Measurements from ENCODE around the gene MIS12. TPM values are rescaled to one million over a fixed set of nuclear protein-coding genes. Genes with fewer than 3 reads are reported as not detected.

The MIS12 gene
- total RNA-seq, 1 experiment from 2014 or later = 18.7 TPM

DNA sequence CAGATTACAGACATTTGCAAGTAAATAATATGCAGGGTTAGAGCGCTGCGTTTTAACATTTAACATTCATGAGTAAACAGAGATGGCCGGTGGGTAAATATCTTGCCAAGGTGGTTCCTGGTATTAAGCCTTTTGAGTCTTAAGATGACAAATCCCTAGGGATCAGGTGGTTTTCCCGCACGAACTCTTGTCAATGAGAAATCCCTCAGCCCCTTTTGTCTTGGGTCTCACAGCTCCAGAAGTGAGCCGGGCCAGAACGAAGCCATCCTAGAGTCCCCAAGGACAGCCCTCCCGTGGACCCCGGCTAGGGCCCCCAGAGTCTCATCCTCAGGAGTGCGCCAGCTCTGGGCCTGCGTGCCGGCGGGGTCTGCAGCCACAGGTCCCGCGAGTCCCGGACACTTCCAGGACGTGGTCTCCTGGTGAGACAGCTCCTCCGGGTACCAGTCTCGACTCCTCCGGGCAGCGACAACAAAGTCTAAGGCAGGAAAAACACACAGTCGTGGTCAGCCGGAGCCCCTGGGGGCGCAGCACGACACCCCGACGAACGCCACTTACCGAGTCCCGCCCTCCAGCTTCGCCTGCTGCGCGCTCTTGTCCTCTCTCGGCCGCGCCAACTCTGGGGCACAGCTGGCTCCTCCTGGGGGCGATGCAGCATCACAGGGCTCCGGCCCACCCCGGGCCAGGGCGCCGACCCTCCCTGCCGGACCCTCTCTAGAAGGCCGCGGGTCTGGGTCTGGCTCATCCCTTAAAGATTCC lies 13.3 kb downstream of the MIS12 start:
- DNase-seq (ENCODE audit: low read depth) = no peak

DNA sequence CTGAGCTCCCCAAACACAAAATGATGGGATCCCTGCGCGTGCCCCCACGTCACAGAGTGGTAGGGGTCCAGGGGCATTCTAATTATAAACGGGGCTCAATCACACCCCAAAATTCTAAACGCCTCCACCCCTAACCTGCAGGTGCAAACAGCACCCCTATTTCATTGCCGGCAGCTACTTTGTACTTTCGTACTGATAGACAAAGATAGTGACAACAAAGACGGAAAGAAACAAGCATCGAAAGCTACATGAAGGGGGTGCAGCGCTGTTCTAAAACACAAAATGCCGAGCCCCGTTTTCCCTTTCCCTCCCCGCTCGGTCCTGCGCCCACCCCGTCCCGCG lies 13.9 kb downstream of the MIS12 start:
- no peak for DNase-seq (ENCODE audit: low read depth)

DNA sequence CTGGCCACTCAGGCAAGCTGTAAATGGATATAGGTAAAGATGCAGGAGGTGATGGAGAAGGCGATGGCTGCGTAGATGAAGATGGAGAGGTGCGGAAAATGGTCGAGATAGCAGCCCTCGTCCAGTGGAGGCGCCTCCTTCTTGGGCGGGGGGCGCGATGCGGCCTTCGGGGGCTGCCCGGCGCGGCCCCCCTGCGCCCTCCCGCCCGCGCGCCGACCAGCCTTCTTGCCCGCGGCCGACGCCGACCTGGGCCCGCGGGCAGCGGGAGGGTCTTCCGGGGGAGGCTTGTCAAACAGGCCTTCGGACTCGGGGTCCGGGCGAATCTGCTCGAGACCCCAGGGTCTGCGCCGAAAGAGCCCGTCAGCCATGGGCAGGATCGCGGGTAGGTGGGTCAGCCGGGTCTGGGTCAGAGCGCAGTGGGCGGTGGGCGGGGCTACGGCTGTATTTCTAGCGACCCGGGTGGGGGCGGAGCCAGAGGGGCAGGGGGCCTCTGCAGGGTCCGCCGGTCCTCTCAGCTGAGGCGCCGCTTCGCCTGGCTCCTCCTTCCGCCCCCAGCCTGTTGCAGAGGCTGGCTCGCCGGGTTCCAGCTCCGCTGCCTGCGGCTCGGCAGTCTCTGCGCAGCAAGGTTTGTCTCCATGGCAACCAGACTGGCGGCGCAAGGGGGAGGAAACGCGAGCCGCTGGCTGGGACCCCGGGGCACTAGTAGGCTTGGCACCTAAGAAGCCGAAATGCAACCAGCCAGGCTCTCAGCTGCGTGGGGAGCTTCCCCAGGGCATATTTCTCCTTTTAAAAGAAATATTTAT lies 14.4 kb downstream of the MIS12 start:
- no peak for DNase-seq (ENCODE audit: low read depth)

DNA sequence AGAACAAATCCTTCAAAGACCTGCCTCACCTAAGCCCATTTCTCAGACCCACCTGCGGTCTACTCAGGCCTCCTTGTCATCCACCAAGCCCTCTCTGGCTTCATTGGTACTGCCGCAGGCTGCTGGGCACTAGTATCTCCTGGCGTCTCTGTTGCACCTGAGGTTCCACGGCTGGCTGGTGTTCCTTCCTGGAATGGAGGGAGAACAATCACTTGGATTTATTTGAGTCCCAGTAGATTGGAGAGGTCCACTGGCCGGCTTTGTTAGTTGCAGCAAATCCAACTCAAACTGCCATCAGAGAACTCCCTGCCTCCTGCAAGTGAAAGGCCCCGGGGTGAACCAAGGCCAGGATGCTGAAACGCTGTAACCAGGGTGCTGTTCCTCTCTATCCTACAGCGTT lies 15.3 kb downstream of the MIS12 start:
- no peak for DNase-seq (ENCODE audit: low read depth)

DNA sequence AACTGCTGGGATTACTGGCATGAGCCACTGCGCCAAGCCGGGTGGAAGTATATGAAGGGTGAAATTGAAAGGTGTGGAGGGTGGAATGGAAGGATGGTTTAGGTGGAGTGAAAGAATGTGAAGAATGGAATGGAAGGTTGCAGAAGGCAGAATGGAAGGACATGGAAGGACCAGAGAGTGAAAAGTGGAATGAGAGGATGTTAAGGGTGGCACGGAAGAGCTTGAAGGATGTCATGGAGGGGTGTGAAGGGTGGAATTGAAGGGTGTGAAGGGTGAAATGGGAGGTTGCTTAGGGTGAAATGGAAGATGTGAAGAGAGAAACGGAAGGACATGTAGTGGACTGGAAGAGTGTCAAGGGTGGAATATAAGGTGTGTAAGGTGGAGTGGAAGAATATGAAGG lies 16.2 kb downstream of the MIS12 start:
- DNase-seq (ENCODE audit: low read depth) = no peak

DNA sequence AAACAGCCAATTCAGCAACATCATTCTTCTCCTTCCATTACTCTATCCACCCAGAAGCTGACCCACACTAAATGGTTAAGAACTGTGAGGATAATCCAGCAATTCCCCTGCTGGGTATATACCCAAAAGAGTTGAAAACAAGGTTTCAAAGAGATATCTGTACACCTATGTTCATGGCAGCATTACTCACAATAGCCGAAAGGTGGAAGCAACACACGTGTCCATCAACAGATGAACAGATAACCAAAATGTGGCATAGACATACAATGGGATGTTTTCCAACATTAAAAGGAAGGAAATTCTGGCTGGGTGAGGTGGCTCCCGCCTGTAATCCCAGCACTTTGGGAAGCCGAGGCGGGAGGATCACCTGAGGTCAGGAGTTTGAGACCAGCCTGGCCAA lies 19.9 kb downstream of the MIS12 start:
- no peak for DNase-seq (ENCODE audit: low read depth)

DNA sequence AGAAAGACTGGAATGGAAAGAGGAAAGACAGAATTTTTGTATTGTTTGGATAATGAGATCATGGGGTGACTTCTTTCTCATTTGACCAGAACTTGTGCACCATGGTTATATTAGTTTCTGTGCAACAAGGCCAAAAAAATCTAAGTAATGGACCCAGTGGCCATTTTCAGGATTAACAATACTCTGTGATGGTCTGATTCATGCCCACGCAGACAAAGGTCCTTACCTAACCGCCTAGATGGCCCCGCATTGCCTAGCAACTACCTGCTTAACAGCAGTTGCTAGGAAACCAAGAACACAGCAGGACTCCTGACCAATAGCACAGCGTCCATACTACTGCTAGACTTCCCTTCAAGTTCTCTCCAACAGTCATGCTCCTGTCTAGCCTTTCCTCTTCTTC lies 22.4 kb downstream of the MIS12 start:
- DNase-seq (ENCODE audit: low read depth) = peak; percentile 69

DNA sequence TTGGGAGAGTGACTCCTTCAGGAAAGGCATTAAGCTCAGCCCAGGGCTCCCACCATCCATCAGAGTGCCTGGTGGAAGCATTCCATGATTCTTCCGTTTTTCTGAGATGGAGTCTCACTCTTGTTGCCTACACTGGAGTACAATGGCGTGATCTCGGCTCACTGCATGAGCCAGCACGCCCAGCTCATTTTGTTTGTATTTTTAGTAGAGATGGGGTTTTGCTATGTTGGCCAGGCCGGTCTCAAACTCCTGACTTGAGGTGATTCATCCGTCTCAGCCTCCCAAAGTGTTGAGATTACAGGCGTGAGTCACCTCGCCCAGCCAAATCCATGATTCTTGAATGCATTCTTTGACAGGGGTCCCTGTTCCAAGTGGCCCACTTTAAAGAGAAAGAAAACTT lies 23.1 kb downstream of the MIS12 start:
- peak; percentile 87 for DNase-seq (ENCODE audit: low read depth)

DNA sequence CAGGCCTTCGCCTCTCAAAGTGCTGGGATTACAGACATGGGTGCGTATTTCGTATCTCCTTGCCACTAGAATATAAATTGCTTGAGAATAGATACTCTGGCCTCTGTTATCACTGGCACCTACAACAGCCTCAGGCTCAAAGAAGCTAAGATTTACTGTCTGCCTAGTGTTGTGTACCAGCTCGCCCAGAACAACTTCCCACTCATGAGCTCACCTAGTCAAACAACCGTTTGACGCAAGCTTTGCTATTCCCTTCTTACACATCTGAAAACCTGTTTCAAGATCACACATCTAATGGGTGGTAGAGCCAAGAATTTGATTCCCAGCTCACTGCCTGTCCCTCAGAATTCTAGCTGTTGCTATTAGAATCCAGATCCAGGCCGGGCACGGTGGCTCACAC lies 24.4 kb downstream of the MIS12 start:
- DNase-seq (ENCODE audit: low read depth) = no peak

DNA sequence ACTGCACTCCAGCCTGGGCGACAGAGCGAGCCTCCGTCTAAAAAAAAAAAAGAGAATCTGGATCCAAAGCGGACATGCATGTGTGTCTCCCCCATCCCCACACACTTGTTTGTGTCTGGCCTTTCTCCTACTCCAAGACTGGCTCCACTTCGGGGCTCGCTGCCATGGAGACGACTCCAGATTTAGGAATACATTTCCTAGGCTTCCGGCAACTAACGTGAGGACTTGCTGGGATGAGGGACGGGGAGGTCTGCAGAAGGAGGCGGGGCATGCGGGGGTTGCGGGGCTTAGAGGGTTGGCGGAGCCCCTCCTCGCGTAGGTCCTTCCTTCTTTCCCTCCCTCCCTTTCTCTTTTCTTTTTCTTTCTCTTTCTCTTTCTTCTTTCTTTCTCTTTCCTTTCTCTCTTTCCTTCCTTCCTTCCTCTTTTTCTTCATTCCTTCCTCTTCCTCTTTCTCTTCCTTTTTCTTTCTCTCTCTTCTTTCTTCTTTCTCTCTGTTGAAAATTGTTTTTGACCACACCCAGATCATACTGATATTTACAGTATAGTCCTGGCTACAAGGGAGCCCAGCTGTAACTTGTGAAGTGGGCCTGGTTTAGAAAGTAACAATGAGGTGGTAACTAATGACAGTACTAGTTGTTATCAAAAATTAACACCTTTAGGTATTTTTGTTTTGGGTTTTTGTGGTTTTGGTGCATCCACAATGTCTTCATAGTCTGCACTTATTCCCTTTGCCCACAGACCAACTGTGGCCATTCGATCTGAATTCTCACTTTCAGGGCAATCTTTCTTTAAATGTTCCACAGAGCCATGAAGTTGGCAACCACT lies 25.2 kb downstream of the MIS12 start:
- no peak for DNase-seq (ENCODE audit: low read depth)

DNA sequence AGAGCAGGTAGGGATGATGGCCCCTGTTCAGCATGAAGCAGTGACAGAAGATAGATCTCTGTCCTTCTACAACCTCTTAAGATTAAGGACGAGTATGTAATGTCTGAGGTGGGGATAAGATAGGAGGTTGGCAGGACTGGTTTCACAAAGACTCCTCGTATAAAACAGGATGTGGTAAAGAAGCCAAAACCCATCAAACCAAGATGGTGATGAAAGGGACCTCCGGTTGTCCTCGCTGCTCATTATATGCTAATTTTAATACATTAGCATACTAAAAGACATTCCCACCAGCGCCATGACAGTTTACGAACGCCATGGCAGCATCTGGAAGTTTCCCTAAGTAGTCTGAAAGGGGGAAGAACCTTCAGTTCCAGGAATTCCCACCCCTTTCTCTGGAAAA lies 27.3 kb downstream of the MIS12 start:
- no peak for DNase-seq (ENCODE audit: low read depth)

DNA sequence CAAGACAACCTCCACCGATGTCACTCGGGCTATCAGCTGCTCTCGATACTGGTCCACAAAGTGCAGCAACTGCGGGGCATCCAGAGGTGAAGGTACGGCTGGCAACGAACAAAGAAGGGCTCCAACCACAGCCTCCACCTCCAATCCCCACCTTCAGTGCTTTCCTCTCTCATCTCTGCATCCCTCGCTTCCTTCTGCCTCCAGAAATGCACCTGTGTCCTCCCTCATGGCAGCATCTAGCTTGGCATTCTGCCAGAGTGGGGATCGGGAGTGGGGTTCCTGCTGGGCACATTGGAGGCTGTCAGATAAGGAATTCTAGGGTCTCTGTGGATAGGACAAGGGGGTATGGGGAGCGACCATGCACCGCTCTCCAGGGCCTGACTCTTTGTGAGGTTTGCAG lies 28.6 kb downstream of the MIS12 start:
- DNase-seq (ENCODE audit: low read depth) = no peak

DNA sequence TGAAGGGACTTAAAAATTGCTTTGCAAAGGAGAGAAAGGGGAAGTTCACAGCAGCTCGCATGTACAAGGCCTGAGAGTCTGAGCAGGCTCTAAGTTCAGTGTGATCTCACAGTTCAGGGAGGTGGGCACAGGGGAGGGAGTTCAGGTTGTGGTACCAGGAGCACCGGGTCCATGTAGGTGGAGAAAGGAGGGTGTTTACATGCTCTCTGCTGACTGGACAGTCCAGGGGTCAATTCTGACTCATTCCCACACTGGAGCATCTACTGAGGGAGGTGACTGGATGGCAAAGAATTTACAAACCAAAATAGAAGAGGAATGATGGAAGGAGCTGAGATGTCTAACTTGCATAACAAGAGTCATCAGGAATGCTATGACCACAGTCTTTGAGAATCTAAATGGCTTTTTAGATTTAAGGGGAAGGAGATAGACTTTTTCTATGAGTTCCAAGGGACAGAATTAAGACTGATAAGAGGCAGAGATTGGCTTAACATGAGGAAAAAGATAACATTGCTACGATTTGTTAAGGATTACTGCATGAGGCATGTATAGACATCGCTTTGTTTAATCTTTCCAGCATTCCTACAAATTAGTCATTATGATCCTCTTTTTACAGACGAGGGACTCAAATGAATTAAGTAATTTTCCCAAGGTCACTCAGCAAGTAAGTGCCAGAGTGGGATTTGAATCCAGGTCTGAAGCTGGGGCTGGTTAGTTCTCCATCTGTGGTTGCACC lies 29.9 kb downstream of the MIS12 start:
- DNase-seq (ENCODE audit: low read depth) = peak; percentile 98

DNA sequence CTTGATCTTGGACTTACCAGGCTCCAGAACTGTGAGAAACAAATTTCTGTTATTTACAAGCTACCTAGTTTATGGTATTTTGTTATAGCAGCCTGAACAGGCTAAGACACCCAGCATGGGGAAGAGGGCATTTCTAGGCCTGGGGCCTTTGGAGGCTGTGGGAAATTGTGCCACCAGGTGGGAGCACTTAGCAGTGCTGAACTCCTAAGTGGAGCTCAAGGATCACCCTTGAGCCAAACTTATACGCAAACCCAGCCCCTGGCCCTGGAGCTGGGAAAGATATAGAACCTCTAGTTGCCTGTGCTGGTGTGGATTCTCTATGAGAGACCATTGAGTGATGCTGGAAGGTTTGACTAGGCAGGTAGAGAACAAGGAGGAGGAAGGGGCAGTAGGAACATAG lies 36.1 kb downstream of the MIS12 start:
- no peak for DNase-seq (ENCODE audit: low read depth)

DNA sequence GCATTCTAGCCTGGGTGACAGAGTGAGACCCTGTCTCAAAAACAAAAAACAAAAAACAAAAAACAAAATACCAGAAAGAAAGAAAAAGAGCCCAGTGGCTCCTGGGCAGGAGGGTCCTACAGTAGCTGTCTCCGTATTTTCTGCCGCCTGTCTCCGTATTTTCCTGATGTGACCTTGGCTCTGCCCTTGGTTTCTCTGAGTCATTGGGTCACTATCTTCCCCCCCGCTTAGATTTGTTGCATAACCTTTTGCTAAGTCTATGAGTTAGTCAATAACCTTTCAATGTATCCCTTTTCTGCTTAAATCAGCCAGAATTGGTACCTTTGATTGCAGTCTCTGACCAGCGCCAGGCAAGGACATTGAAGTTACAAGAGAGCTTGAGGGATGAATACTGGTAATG lies 36.9 kb downstream of the MIS12 start:
- DNase-seq (ENCODE audit: low read depth) = no peak

DNA sequence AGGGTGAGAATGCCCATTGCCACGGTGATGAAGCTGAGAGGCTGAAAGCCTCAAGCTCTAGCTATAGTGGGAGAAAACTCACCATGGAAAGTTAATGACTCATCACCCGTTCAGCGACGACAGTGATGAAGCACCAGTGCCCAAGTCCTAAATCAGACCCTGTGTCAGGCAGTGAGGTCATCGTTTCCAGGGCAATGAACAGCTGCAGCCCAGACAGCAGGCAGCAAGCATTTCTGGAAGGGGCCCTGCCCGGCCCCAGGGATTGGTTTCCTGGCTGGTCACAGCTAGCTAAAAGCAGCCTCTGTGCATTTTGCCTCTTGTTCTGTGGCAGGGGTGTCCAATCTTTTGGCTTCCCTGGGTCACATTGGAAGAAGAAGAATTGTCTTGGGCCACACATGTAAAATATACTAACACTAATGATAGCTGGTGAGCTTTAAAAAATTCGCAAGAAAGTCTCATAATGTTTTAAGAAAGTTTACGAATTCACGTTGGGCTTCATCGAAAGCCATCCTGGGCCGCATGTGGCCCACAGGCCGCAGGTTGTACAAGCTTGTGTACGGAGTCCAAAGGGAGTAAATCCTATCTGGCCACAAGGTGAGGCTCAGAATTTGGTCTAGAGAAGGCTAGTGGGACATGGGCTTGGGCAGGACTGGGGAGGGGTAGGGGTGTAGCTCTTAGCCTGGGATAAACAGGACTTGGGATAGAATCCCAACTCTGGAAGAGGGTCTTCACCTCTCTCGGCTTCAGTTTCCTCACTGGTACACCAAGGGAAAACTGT lies 40.6 kb downstream of the MIS12 start:
- peak; percentile 97 for DNase-seq (ENCODE audit: low read depth)

DNA sequence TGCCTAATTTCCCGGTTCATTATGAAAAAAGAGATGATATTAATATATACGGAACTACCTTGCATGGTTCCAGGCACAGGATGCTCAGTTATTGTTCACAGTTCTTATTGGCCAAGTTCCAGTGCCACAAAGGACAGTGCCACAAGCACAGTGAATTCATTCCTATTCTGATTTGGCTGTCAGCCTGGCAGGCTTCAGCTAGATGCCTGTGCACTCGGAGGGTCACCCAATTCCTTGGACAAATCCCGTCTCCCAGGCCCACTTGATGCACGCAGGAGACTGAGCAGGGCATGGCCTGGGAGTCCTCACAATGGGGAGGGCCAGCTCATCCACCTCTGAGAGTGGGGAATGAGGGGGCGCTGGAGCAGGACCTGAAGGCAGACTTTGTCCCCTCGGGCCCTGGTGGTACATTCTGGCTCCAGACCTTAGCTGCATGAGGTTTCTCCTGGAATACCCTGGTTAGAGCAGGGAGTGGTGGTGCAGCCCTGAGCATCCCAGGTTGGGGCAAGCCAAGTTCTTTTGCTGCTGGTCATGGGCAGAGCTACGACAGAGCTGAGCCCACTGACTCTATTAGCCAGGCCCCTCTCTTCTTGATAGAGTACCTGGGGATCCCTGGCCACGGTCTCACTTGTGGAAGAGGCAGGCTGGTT lies 41.4 kb downstream of the MIS12 start:
- DNase-seq (ENCODE audit: low read depth) = no peak

DNA sequence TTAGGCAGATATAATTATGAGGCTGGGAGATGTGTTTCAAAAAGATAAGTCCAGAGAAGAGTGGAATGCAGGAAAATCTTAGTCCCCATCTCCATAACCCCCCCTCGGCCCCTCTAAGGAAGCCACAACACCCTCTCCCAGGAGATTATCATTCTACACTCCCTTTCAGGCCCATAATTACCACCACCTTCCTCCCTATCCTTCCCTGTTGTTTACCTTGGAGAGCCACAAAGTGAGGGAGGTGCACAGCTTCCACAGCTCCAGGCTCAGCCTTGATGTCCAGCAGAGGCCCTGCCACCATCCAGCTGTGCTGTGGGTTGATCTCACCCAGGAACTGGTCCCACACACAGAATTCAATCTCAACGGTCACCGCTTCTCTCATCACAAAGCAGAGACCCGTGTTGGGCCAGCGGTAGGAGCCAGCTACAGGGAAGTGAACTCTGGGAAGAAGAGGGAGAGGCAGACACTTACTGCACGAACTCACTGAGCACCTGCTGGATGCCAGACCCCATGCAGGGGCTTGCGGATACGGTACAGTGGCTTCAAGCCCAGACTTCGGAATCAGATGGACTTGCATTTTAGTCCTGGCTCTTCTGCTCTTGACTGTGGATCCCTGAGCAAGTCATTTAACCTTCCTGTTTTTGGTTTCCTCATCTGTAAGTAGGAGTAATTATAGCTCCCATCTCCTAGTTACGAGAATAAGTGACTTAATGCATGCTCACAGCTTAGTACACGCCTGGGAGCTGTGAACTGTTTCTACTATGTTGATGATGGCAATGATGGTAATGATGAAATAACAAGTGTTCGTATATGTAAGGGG lies 44.1 kb downstream of the MIS12 start:
- DNase-seq (ENCODE audit: low read depth) = no peak

DNA sequence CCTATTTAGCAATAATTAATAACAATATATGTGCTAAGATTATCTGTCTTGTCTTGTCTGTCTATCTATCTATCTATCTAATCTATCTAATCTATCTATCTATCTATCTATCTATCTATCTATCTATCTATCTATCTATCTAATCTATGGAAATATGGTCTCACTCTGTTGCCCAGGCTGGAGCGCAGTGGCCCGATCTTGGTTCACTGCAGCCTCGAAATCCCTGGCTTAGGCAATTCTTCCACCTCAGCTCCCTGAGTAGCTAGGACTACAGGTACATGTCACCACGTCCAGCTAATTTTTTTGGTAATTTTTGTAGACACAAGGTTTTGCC lies 44.7 kb downstream of the MIS12 start:
- DNase-seq (ENCODE audit: low read depth) = no peak
